H1 (cell line): Measurements from ENCODE around the gene BARHL1. TPM values are rescaled to one million over a fixed set of nuclear protein-coding genes. Genes with fewer than 3 reads are reported as not detected.
A peak's percentile ranks its signal among the peaks of the same experiment; 100 is the strongest.

Source experiments
- polyA plus RNA-seq, 7 experiments: library from polyadenylated mRNA; depleted of rRNA in 3 of 7; stranded (reverse) in 5 of 7; unstranded in 2 of 7; fragments of >200 nt in 5 of 7; fragments of 200-250 nt in 2 of 7; gene quantifications; 1 replicate in 5 of 7; 2 replicates in 1 of 7; 4 replicates in 1 of 7; pipeline versions ENCODE4 v1.2.1 to v1.2.3, GENCODE V29; 2011 to 2013; ENCODE audit warnings: missing spikeins in 2 of 7, mixed read lengths in 2 of 7
- total RNA-seq: library from RNA; stranded (reverse); fragmentation: NEBNext Ultra II Directional; extraction: Animal tissue kit (Norgen Biotek cat#: 25700); gene quantifications from 2 replicates; pipeline ENCODE4 v1.2.1, GENCODE V29; 2021
- TF ChIP-seq, protein P1 (sequence below), 3 experiments: IDR thresholded peaks; 1 replicate in 2 of 3; 2 replicates in 1 of 3; pipeline versions ENCODE4 v1.5.1 to v1.6.1; 2011; ENCODE audit warnings: low read length in 3 of 3, mild to moderate bottlenecking in 3 of 3, inconsistent platforms in 2 of 3, low read depth in 1 of 3, moderate library complexity in 1 of 3; ENCODE audit not compliant: insufficient read depth in 1 of 3; ENCODE audit errors: control extremely low read depth in 1 of 3

The BARHL1 gene
- total and polyA plus RNA-seq, 2 of the 8 experiments (the other 6 are each of a cell fraction or from before 2014, with no cell fraction given): not detected

- TF ChIP-seq, protein P1, sequence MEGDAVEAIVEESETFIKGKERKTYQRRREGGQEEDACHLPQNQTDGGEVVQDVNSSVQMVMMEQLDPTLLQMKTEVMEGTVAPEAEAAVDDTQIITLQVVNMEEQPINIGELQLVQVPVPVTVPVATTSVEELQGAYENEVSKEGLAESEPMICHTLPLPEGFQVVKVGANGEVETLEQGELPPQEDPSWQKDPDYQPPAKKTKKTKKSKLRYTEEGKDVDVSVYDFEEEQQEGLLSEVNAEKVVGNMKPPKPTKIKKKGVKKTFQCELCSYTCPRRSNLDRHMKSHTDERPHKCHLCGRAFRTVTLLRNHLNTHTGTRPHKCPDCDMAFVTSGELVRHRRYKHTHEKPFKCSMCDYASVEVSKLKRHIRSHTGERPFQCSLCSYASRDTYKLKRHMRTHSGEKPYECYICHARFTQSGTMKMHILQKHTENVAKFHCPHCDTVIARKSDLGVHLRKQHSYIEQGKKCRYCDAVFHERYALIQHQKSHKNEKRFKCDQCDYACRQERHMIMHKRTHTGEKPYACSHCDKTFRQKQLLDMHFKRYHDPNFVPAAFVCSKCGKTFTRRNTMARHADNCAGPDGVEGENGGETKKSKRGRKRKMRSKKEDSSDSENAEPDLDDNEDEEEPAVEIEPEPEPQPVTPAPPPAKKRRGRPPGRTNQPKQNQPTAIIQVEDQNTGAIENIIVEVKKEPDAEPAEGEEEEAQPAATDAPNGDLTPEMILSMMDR (IDR thresholded peaks at IDR 0.05; ENCODE audit: control extremely low read depth in 1 of 3, insufficient read depth in 1 of 3, low read depth in 1 of 3, low read length in 3 of 3): peak; percentile 89 to 98 (median 91)
Observed at GRCh38 chr9:132575005-132575609, 7.3 kb upstream of the BARHL1 start (continued).
